ENCODE measurements around the gene KCNMB2.

The KCNMB2 gene

DNA sequence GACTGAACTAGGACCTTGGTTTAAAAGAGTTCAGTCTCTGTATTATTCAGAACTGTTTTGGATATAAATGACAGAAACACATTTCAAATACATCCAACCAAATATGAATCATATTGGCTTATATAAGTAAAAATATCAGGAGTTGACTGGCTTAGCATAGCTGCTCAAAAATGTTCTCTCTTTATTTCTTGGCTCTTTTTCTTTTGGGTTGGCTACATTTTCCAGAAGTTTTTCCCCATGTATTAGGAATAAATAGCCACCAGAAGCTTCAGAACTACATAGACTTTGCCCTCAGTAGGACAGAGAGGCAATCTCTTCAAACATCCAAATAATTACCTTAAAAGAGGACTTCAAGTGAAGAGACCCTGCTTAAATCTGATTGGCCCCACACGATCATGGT is 32.7 kb downstream of the KCNMB2 start:
- DNase-seq (ENCODE audit: low read depth): no peak

DNA sequence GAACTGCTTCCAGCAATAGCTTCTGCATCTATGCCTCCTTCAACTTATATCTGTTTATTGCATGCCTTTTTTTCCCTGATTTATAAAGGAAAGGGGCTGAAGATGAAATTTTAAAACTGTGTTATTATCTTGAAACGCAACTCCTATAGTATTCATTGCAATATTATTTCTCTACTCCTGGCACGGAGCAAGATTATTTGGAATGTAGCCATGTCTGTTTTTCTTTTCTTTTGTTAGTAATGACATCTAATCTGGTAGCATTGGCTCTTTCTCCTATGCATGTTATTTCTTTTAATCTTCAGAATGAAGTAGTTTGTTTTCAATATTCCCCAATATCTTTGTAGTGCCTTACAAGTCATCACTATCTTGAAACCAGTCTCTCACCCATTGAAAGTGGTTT is 33.6 kb downstream of the KCNMB2 start:
- DNase-seq (ENCODE audit: low read depth): no peak

DNA sequence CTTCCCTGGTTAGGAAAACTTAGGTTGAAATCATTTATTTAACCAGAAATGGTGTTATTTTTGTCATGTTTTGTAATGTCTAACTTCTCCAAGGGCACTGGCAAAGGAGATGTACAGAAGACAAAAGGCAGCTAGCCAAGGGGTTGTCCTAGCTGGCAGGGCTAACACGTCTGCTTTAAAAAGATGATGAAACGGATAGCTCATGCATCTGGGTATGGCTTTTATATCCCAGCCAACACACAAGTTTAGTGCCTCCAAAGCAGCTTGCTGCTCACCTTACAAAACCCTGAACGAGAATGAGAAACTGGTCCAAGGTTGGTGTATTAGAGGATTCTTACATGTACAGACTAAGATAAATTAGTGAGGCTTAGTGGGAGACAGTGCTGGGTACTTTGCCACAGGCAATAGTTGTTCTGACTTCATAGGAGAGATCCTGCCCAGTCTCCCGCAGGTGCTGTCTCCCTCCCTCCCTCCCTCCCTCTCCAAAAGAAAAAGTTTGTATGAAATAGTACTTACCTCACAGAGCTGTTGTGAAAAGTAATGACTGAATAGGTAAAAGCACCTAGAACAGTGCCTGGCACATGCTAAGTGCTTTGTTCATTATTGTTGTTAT is 47.8 kb downstream of the KCNMB2 start:
- DNase-seq (ENCODE audit: low read depth): no peak

DNA sequence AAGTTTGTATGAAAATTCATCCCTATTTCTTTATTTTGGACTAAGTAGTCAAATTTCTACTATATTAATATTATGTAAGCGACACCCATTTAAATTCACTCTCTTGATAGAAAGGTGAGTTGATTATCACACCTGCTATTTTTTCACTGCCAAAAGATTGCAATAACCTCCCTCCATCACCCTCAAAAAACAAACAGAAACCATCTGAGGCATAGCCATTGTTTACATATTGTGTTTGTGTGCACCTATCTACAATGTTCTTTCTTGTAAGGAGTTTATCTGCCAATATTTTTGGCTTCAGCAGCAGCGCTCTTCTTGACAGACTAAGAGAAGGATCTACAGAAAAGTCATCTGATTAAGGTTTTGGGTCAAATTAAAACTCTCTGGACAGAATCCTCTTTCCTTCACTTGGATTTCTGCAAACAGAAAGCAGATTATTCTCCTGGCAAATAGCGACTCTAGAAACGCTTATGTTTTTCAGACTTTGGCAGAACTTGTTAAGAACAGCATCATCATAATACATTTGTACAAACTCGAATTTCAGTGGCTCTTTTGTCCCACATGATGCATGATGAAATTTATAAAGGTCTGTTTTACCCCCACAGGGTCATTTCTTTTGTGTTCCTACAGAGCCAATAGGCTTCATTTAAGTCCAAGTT is 48.6 kb downstream of the KCNMB2 start:
- DNase-seq (ENCODE audit: low read depth): no peak

DNA sequence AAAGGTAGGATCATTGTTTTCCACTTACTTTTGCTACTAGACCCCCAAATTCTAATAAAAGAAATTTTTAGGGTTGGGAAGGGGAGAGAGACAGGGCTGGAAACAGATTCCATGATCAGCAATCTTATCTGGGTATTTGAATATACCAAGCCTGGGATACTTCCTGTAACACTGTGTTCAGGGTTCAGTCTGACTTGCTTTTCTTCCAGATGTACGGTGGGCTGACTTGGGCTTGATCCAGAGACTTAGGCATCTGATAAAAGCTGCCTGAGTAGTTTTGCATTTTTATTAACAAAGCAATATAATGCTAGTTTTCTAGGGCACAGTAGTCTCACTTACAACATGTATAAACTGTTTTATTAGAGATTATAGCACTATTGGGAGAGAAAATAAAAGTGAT is 49.2 kb downstream of the KCNMB2 start:
- DNase-seq (ENCODE audit: low read depth): no peak

DNA sequence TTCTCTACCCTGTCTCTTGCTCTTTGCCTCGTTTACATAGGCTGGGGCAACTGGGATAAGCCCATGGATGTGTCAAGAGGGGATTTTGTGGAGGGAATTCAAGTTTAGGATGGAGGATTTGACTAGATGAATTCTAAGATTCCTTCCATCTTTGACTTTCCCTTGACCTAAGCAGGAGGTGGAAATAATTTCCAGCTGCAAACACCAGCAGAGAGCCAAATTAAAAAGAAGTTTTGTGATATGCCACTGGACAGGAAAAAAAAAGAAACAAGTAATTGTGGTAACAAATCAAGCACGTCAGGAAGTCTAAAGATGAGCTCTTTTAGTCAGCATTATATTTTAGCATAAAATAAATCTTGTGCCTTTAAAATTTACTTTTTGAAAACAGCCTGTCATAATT is 49.8 kb downstream of the KCNMB2 start:
- no peak for DNase-seq (ENCODE audit: low read depth)

DNA sequence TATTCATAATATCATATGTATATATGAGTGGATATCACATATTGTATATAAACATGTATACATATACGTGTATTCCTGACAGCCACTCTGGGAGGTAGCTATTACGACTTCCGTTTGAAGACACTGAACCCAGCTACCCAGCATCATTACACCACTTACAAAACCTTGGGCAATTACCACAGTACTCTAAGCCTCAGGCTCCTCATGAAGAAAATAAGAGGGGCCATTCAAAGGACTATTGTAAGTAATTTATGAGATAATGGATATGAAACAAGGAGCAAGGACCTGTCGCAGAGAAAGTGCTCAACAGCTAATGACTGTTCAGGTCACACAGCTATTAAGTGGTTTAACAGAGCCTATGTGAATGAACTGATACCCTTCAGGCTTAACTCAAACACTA is 52.4 kb downstream of the KCNMB2 start:
- no peak for DNase-seq (ENCODE audit: low read depth)

DNA sequence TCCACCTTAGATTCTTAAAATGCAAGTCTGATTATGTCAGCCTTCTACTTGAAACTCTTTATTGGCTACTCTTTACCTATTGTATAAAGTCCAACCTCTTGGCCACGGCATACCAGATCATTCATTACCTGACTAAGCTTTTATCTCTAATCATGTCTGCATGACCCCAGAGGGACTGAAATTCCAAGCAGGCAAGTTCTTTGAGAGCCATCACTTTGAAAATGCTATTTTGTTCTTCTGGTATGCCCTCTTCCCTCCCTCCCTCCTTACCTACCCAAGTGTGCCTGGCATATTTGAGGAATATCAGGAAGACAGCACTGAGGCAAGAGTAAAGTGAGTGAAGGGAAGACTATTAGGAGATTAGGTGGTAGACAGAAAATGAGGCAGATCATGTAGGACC is 57.5 kb downstream of the KCNMB2 start:
- DNase-seq (ENCODE audit: low read depth): no peak

DNA sequence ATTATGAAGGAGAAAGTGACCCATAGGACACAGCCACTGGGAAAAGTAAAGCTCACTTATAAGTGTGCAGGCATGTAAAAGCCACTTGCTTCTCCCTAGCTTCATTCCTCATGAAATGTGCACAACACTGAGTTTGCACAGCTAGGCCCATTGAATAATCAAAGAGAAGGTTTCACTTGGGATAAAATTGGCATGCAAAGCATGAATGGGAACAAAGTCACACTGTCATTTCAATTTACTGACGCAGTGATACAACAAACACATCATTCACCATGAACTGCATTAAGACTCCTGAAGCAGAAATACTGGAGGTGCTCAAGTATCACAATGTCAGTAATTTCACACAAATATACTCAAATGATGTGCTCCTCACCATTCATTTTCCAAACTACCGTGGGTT is 61.1 kb downstream of the KCNMB2 start:
- DNase-seq (ENCODE audit: low read depth): no peak

DNA sequence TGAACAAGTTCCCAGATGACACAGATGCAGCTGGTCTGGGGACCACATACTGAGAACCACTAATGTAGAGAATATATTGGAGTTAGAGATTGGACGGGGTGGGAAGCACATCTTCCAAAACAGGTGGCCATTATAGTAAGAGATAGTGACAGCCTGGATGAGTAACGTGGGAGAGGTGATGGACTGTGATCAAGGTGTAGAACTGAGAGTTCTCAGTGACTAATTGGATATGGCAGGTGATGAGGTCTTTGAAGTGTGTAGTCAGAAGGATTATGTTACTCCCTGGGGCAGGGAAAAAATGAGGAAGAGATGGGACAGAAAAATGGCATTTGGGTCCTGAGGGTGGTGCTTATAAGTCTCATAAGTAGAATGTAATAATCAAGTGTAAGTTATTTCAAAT is 66.6 kb downstream of the KCNMB2 start:
- DNase-seq (ENCODE audit: low read depth): no peak

DNA sequence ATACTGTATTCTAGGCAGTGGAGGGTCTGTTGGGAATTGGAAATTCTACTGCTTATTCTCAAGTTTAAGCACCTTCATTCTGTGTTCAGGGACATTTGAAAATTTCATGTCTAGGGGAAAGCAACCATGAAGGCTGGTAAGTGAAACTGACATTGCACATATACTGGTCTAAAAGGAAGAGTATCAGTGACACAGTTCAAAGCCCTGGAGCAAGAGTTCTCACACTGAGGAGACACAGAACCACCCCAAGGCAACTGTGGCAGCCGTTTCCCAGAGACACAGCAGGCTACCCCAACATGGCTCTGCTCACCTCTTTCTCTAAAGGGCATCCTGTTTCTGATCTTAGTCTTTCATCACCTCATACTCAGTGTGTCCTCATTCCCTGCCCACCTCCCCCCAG is 67.5 kb downstream of the KCNMB2 start:
- no peak for DNase-seq (ENCODE audit: low read depth)

DNA sequence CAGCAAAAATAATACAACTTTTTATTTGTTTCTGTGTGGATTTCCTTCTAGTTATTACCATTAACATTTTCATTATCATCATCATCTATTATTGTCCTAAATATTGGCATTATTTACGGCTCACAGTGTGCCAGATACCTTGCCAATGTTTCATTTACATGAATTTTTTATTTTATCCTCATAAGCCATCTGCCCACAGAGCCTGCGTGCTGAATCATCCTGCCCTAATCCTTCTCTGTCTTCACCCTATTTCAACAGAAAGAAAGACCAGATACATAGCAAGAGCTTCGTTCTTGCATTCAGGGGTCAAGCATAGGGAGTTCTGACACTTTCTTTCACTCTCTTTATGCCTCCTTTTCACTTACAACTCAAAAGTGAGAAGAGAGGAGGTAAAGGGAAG is 82.0 kb downstream of the KCNMB2 start:
- DNase-seq (ENCODE audit: low read depth): peak; percentile 66

DNA sequence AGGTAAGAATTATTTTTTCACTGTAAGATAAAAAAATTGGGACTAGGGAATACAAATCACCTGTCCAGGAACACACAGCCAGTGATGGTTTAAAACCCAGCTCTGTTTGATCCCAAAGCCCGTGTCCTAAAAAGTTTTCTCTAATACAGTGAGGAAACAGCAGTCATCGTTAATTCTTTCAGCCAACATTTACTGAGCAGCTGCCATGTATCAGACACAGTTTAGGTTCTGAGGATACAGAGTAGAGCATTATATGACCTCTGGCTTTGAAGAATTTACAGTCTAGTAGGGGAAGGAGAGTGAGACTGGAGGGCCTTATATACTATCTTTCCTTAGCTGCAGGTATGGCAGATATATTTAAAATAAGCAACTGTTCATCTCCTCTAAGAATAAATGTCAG is 82.7 kb downstream of the KCNMB2 start:
- no peak for DNase-seq (ENCODE audit: low read depth)

DNA sequence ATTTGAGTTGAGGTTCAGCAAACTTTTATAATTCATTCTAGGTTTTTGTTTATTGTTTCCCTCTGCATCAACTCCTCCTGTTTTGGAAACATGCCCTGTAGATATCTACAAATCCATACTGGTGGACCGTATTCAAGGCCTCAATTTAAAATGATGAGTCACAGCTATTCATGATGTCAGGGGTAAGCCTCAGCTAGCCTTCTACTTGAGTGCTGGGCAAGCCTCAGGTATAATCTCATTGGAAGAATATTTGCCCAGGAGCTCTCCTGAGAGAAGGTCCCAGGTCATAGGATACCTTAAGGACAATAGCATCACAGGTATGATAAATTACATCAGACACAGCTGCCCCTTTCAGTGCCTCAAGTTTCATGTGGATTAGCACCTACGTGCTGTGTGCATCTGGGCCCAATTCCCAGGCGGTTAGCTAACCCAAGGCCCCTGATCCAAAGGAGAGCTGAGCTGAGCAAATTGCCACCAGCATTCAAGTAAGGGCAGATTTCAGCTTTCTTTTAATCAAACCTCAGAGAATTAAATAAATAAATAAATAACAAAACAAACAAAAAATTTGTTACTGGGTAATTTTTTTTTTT is 87.5 kb downstream of the KCNMB2 start:
- peak; percentile 20 for DNase-seq (ENCODE audit: low read depth)

DNA sequence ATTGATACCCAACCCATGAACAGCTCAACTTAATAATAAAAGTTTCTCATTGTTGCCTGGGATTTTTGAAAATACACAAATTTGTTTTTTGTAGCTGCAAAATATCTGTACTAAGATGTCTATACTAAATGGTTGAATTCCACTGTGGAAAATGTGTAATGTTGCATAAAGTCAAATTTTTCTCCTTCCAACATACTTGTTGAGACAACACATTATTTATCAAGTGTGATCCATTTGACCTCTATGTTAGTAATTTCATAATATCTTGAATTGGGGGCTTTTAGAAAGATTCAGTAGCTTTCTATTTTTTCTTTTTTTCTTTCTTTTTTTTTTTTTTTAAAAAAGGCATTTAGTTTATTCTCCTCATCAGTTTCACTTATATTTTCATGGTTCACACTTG is 88.0 kb downstream of the KCNMB2 start:
- DNase-seq (ENCODE audit: low read depth): no peak

DNA sequence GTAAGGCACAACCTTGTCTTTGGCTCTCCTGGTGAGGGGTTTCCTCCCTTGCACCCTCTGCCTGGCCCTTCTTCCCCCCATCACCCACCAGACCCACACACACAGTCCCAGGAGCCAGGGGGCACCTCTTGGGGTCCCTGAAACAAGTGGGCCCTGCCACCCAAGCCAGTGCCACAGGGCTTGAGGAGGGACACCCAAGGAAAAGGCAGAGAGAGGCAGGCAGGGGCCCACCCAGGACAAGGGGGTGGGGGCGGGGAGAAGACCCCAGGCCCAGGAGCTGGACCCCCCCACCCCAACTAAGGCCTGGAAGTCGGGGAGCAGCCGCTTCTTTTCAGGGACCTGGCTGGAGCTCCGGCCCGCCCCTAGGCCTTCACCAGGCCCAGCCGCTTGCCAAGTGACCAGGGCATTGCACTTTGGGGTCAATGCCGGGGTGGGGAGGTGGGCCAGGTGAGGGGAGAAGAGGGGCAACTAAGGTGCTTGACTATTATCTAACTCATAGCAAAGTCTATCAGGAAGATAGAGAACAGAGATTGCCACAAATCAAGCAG is 88.9 kb downstream of the KCNMB2 start:
- no peak for DNase-seq (ENCODE audit: low read depth)

DNA sequence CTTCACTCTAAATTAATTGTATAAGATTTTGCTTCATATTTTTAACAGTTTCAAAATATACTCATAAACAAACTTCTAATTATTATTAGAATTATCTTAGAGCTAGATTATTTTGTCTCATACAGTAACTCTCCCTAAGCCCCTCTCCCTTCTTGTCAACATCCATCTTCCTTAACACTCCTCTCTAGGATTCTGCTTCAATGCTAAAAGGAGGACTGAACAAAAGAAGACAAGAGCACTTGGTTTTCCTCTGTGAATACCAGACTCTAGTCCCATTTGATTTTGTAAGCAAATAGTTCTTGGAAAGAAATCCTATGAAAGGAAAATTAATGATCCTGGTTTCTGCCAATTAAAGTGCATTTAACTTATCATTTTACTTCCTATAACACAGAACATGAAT is 91.8 kb downstream of the KCNMB2 start:
- no peak for DNase-seq (ENCODE audit: low read depth)

DNA sequence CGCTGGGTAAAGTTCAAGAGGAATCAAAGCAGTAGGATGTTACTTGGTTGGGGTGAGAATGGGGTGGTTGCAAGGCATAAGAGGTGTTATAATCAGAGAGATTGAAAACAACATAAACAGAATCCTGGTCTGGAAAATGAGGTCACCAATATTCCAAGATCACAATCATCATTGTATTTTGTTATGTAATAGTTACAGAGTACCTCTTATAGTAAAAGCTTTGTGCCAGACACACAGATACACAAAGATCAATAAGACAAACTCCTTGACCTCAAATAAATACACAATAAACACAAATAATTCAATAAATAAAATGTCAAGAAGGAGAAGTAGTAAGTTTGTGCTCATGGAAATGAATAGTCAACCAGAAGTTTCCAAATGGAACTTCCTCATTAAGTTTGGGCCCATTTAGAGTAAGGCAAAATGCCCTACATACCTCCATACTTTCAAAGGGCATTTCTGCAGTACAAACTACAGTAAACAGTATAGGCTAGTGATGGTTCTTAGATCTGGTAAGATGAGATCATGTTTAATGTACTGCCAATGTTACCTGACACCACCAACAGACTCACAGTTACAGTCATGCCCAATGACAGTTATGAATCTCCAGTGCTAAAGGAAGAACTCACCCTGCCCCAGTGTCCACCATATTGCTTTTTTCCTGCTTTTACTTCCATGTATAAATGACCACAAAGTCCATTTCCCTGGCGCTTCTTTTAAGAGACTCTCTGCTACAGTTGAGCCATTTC is 93.4 kb downstream of the KCNMB2 start:
- peak; percentile 3 for DNase-seq (ENCODE audit: low read depth)

DNA sequence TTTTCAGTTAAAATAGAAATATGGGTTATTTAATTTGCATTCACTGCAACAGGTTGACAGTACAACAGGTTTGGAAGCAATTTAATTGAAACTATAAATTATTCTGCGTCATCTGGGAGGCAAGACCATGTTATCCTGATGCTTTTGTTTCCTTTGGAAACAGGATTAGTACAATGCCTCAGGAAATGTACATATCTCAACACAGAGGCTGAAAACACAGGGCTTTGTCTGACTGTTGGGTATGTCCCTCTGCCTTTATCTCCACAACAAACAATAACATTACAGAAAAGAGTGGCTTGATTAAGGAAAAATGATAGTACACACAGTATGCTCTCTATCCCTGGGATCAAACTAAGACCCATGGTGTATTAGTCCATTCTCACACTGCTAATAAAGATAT is 95.7 kb downstream of the KCNMB2 start:
- DNase-seq (ENCODE audit: low read depth): no peak

DNA sequence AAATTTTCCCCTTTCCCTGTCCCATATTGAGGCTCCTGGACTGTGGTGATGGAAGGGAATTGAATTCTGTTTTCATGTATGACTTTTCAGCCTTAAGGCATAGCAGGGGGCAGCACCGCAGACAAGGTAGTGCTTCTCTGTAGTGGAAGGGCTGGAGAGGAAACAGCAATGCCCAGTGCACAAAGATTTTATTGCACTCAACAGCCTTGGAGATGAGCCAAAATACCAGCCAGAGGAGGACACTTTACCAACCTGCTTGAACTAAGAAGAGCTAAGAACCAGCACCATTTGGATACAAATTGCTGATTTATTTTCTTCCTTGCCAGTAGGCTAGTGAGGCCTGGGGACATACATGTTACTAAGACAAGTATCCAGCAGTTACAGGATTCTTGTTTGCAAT is 98.7 kb downstream of the KCNMB2 start:
- DNase-seq (ENCODE audit: low read depth): no peak

DNA sequence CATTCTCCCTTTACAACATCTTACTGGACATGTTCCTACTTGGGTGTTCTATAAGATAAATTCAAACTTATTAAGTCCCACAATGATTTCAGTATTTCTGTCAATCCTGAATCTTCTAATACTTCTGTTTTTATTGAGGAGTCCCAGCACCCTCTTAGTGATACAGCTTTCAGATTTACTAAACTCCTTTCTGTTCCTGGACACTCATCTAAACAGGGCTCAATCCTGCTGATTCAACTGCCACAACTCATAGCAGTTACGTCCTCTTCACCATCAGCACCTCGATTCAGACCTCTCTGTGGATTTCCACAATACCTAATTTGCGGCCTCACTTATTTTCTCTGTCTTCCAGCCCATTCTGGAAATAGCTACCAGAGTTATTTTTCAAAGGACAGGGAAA is 101.6 kb downstream of the KCNMB2 start:
- no peak for DNase-seq (ENCODE audit: low read depth)

DNA sequence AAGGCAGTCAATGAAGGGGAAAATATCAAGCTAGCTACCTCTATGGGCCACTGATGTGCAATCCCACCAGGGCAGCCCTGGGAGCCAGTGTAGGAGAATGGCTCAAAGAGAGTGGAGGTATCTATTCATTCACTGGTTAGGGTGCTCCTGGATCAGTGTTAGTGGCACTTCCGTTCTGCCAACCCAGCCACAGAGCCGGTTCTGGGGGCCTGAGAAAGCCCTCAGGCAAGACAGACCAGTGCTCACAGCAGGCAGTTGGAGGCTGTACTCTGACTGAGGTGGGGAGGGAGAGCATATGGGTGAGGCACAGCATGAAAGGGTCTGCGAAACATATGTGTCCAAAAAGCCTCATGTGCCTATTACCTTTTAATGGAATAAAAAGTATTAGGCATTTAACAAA is 109.3 kb downstream of the KCNMB2 start:
- no peak for DNase-seq (ENCODE audit: low read depth)
